ENCODE measurements around the gene MYEF2. TPM values are rescaled to one million over a fixed set of nuclear protein-coding genes. Genes with fewer than 3 reads are reported as not detected.

The MYEF2 gene, protein sequence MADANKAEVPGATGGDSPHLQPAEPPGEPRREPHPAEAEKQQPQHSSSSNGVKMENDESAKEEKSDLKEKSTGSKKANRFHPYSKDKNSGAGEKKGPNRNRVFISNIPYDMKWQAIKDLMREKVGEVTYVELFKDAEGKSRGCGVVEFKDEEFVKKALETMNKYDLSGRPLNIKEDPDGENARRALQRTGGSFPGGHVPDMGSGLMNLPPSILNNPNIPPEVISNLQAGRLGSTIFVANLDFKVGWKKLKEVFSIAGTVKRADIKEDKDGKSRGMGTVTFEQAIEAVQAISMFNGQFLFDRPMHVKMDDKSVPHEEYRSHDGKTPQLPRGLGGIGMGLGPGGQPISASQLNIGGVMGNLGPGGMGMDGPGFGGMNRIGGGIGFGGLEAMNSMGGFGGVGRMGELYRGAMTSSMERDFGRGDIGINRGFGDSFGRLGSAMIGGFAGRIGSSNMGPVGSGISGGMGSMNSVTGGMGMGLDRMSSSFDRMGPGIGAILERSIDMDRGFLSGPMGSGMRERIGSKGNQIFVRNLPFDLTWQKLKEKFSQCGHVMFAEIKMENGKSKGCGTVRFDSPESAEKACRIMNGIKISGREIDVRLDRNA
- total RNA-seq, result 10 to 100 TPM; 12.6 to 44.0 (median 28.0) TPM

GRCh38 chr15:48177766-48178647 lies at the start of gene MYEF2:
TSS of gene MYEF2 (minus strand) at chr15:48178295. CDS start at chr15:48178237, 58 bp downstream.
- peaks cover 0 to 13% (median 4%) of the 10 kb centered on the region in 4 donors for H3K4me1 ChIP-seq
- TF ChIP-seq, protein P1, sequence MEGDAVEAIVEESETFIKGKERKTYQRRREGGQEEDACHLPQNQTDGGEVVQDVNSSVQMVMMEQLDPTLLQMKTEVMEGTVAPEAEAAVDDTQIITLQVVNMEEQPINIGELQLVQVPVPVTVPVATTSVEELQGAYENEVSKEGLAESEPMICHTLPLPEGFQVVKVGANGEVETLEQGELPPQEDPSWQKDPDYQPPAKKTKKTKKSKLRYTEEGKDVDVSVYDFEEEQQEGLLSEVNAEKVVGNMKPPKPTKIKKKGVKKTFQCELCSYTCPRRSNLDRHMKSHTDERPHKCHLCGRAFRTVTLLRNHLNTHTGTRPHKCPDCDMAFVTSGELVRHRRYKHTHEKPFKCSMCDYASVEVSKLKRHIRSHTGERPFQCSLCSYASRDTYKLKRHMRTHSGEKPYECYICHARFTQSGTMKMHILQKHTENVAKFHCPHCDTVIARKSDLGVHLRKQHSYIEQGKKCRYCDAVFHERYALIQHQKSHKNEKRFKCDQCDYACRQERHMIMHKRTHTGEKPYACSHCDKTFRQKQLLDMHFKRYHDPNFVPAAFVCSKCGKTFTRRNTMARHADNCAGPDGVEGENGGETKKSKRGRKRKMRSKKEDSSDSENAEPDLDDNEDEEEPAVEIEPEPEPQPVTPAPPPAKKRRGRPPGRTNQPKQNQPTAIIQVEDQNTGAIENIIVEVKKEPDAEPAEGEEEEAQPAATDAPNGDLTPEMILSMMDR (IDR thresholded peaks at IDR 0.05), result peak in 1 of 6 experiments; percentile 51
- TF ChIP-seq EP300 (IDR thresholded peaks at IDR 0.05), result no peak
- peak in 1 of 4 donors; percentile 35 for TF ChIP-seq POLR2A (IDR thresholded peaks at IDR 0.05)
- TF ChIP-seq POLR2AphosphoS5 (IDR thresholded peaks at IDR 0.05), result no peak
- H3K27me3 ChIP-seq, result peaks cover 0 to 11% (median 0%) of the 10 kb centered on the region in 4 donors
- peak within 1 kb of the TSS; percentile 55 to 76 (median 74) for H3K27ac ChIP-seq
- WGBS, 2 donors, result 0 to 6% methylated on average over 2 to 42 of the region's 71 CpGs
- H3K36me3 ChIP-seq, result no peaks in the 10 kb centered on the region
- DNase-seq (peak; percentile 74 to 91), ATAC-seq (ENCODE audit: low FRiP score in 2 of 2) (peak; percentile 77 to 84)
- peak within 1 kb of the TSS; percentile 55 to 69 (median 62) for H3K4me3 ChIP-seq
- H3K9me3 ChIP-seq, result no peaks in the 10 kb centered on the region

GRCh38 chr15:48225771-48226170 lies 47.7 kb upstream of the MYEF2 start:
- no peak overlapping the region for H3K4me3 ChIP-seq
- TF ChIP-seq, protein P1 (IDR thresholded peaks at IDR 0.05), result no peak
- TF ChIP-seq EP300 (IDR thresholded peaks at IDR 0.05), result no peak
- no peak for TF ChIP-seq POLR2AphosphoS5 (IDR thresholded peaks at IDR 0.05)
- TF ChIP-seq POLR2A (IDR thresholded peaks at IDR 0.05), result no peak
- no peak for DNase-seq
- H3K27me3 ChIP-seq, result no peaks in the 10 kb centered on the region
- no peaks in the 10 kb centered on the region for H3K36me3 ChIP-seq
- no peak overlapping the region for H3K27ac ChIP-seq
- no peaks in the 10 kb centered on the region for H3K4me1 ChIP-seq
- WGBS, 2 donors, result 46 to 66% methylated on average over 3 of the region's 3 CpGs
- no peaks in the 10 kb centered on the region for H3K9me3 ChIP-seq
- ATAC-seq (ENCODE audit: low FRiP score in 2 of 2), result no peak

DNA sequence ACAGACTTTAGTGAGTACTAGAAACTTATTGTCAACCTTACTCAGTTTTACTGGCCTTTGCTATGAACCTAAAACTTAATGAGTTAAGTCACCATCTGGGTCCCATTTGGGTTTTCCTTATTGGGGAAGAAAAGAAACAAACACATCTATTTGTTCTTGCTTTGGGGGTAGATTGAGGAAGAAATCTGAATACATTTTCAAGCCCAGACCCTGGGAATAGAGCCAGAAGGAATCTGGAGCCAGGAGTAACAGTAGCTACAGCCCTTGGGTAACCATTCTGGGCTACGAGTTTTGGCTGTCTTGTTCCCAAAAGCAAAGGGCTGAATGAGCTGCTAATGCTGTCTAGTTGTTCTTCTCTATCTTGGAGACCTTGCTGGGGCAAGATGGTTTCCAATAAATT lies 44.5 kb upstream of the MYEF2 start:
- Histone ChIP-seq H3K27me3 (no peaks in the 10 kb centered on the region), H3K4me1 (no peaks in the 10 kb centered on the region), H3K9me3 (no peaks in the 10 kb centered on the region), H3K36me3 (no peaks in the 10 kb centered on the region), H3K4me3 (no peak overlapping the region), H3K27ac (no peak overlapping the region)
- TF ChIP-seq POLR2AphosphoS5 (IDR thresholded peaks at IDR 0.05) (no peak), EP300 (IDR thresholded peaks at IDR 0.05) (no peak), POLR2A (IDR thresholded peaks at IDR 0.05) (no peak)
- TF ChIP-seq, protein P1 (IDR thresholded peaks at IDR 0.05), result no peak
- 28 to 40% methylated on average over 1 of the region's 1 CpG for WGBS, 2 donors
- ATAC-seq (ENCODE audit: low FRiP score in 2 of 2) (no peak), DNase-seq (no peak)

DNA sequence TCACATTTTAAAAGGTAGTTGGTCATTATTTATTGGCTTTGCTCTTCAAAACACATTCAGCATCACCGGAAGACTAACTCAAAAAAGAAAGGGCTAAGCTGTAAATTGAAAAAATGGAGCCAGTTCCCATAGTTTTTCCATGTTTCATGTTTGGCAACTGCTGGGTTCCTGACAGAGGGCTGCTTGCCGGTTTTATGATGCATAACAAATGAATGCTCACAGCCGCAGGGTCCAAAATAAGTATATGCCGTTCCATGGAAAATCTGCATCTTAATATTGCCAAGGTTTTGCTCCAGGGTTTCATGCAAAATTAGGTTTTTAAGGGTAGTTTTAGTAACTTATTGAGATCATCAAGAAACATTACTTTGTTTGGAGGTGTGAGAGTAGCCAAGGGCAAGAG lies 43.8 kb upstream of the MYEF2 start:
- Histone ChIP-seq H3K36me3 (no peaks in the 10 kb centered on the region), H3K9me3 (no peaks in the 10 kb centered on the region), H3K4me3 (no peak overlapping the region), H3K4me1 (no peaks in the 10 kb centered on the region), H3K27ac (no peak overlapping the region), H3K27me3 (no peaks in the 10 kb centered on the region)
- WGBS, 2 donors, result 78 to 93% methylated on average over 4 of the region's 4 CpGs
- ATAC-seq (ENCODE audit: low FRiP score in 2 of 2) (no peak), DNase-seq (no peak)
- TF ChIP-seq EP300 (IDR thresholded peaks at IDR 0.05), result no peak
- TF ChIP-seq POLR2A (IDR thresholded peaks at IDR 0.05), result no peak
- TF ChIP-seq, protein P1 (IDR thresholded peaks at IDR 0.05), result no peak
- TF ChIP-seq POLR2AphosphoS5 (IDR thresholded peaks at IDR 0.05), result no peak
